Measurements from ENCODE around the gene ACAT1. TPM values are rescaled to one million over a fixed set of nuclear protein-coding genes. Genes with fewer than 3 reads are reported as not detected.

The ACAT1 gene
- total RNA-seq, 3 donors from 2014 or later (not counting 1 experiment from before 2014, with no cell fraction given) = 7.4 to 15.4 (median 10.9) TPM

- H3K27ac Mint-ChIP-seq = peak overlapping the region; percentile 37 to 63
- H3K4me1 Mint-ChIP-seq = peaks cover 8 to 21% of the 10 kb centered on the region in 2 donors
- Histone ChIP-seq H3K4me1 (ENCODE audit: control insufficient read depth, insufficient read depth, low read length) (no peaks in the 10 kb centered on the region), H3K27me3 (ENCODE audit: control insufficient read depth, insufficient read depth, low read length) (no peaks in the 10 kb centered on the region), H3K27ac (ENCODE audit: low read length) (no peak overlapping the region), H3K4me3 (ENCODE audit: low read length) (no peak overlapping the region), H3K9me3 (ENCODE audit: control insufficient read depth, insufficient read depth, low read length) (no peaks in the 10 kb centered on the region), H3K36me3 (ENCODE audit: control insufficient read depth, insufficient read depth, low read length) (peaks cover 74% of the 10 kb centered on the region)
- H3K36me3 Mint-ChIP-seq = peaks cover 28% of the 10 kb centered on the region
- DNase-seq = no peak
- ATAC-seq = no peak
- TF ChIP-seq, protein P1, sequence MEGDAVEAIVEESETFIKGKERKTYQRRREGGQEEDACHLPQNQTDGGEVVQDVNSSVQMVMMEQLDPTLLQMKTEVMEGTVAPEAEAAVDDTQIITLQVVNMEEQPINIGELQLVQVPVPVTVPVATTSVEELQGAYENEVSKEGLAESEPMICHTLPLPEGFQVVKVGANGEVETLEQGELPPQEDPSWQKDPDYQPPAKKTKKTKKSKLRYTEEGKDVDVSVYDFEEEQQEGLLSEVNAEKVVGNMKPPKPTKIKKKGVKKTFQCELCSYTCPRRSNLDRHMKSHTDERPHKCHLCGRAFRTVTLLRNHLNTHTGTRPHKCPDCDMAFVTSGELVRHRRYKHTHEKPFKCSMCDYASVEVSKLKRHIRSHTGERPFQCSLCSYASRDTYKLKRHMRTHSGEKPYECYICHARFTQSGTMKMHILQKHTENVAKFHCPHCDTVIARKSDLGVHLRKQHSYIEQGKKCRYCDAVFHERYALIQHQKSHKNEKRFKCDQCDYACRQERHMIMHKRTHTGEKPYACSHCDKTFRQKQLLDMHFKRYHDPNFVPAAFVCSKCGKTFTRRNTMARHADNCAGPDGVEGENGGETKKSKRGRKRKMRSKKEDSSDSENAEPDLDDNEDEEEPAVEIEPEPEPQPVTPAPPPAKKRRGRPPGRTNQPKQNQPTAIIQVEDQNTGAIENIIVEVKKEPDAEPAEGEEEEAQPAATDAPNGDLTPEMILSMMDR (IDR thresholded peaks at IDR 0.05) = no peak
- intact Hi-C loops (cut with micrococcal nuclease) = no loop called here
- H3K4me3 Mint-ChIP-seq = no peak overlapping the region
- no peaks in the 10 kb centered on the region for H3K27me3 Mint-ChIP-seq (ENCODE audit: low read depth in 2 of 2)
- H3K9me3 Mint-ChIP-seq = no peaks in the 10 kb centered on the region
Observed at GRCh38 chr11:108167624-108168023, 46.3 kb downstream of the ACAT1 start.

DNA sequence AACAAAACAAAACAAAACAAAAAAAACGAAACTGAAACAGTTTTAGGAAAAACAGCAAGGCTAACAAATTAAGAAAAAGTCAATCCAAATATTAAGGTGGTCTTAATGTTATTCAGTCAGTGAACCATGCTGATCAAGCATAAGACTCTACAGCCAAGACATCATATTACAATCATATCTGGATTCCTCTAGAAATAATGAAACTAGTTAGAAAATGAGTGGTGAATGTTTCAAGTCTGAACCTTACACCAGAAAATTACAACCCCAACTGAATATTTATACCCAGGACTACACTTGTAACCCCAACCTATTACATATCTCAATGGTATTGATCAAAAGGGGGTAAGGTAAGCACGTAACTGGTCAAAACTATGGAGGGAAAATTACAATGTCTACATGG lies 48.8 kb downstream of the ACAT1 start:
- no peak overlapping the region for H3K4me3 Mint-ChIP-seq
- no peaks in the 10 kb centered on the region for H3K9me3 ChIP-seq (ENCODE audit: control insufficient read depth, insufficient read depth, low read length)
- H3K9me3 Mint-ChIP-seq = no peaks in the 10 kb centered on the region
- 80% methylated on average over 1 of the region's 2 CpGs for WGBS (ENCODE audit: insufficient coverage)
- ATAC-seq = no peak
- peaks cover 9 to 23% of the 10 kb centered on the region in 2 donors for H3K4me1 Mint-ChIP-seq
- peaks cover 75% of the 10 kb centered on the region for H3K36me3 ChIP-seq (ENCODE audit: control insufficient read depth, insufficient read depth, low read length)
- peak overlapping the region; percentile 30 to 71 for H3K27ac Mint-ChIP-seq
- H3K36me3 Mint-ChIP-seq = peaks cover 37% of the 10 kb centered on the region
- H3K4me3 ChIP-seq (ENCODE audit: low read length) = no peak overlapping the region
- intact Hi-C loops (cut with micrococcal nuclease) = loop anchor here (10.0 kb wide), 1 partner anchor 165 kb away; no protein-coding TSS in a partner anchor
- H3K4me1 ChIP-seq (ENCODE audit: control insufficient read depth, insufficient read depth, low read length) = no peaks in the 10 kb centered on the region
- no peaks in the 10 kb centered on the region for H3K27me3 Mint-ChIP-seq (ENCODE audit: low read depth in 2 of 2)
- no peaks in the 10 kb centered on the region for H3K27me3 ChIP-seq (ENCODE audit: control insufficient read depth, insufficient read depth, low read length)
- TF ChIP-seq, protein P1 (IDR thresholded peaks at IDR 0.05) = no peak
- H3K27ac ChIP-seq (ENCODE audit: low read length) = no peak overlapping the region
- no peak for DNase-seq

DNA sequence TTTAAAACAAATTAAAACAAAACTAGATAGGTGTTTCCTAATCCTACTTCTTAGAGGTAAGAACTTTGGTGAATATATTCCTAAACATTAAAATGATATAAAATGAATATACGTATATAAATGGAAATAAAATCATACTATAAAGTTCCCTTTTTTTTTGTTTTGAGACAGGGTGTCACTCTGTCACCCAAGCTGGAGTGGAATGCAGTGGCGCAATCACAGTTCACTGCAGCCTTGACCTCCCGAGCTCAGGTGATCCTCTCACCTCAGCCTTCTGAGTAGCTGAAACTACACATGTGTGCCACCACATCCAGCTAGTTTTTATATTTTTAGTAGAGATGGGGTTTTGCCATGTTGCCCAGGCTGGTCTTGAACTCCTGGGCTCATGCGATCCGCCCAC lies 56.2 kb downstream of the ACAT1 start:
- Mint-ChIP-seq H3K9me3 (no peaks in the 10 kb centered on the region), H3K36me3 (peaks cover 23% of the 10 kb centered on the region), H3K4me3 (no peak overlapping the region), H3K27ac (peak overlapping the region in 1 of 2 donors; percentile 1), H3K27me3 (ENCODE audit: low read depth in 2 of 2) (no peaks in the 10 kb centered on the region), H3K4me1 (peaks cover 5% of the 10 kb centered on the region in 2 donors)
- Histone ChIP-seq H3K36me3 (ENCODE audit: control insufficient read depth, insufficient read depth, low read length) (peaks cover 57% of the 10 kb centered on the region), H3K27ac (ENCODE audit: low read length) (no peak overlapping the region), H3K4me1 (ENCODE audit: control insufficient read depth, insufficient read depth, low read length) (no peaks in the 10 kb centered on the region), H3K9me3 (ENCODE audit: control insufficient read depth, insufficient read depth, low read length) (no peaks in the 10 kb centered on the region), H3K4me3 (ENCODE audit: low read length) (no peak overlapping the region), H3K27me3 (ENCODE audit: control insufficient read depth, insufficient read depth, low read length) (no peaks in the 10 kb centered on the region)
- intact Hi-C loops (cut with micrococcal nuclease) = loop anchor here (10.0 kb wide), 1 partner anchor 157 kb away; no protein-coding TSS in a partner anchor
- ATAC-seq (no peak), DNase-seq (no peak)
- WGBS (ENCODE audit: insufficient coverage) = 75% methylated on average over 4 of the region's 5 CpGs
- TF ChIP-seq, protein P1 (IDR thresholded peaks at IDR 0.05) = no peak

DNA sequence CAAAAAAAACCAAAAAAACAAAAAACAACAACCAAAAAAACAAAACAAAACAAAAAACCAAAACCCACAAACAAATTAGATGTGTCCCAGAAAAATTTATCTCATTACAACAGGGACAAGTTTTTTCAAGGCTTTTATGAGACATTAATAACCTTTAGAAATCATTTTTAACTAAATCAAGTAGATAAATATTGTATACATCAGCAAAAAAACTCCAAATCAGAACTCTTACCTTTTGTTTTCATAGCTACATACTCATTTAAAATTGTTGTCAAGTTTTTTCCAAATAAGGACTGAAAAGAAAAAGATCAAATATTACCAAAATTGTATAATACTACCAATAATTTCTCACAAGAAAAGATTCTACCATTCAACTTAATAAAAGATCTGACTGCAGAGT lies 72.4 kb downstream of the ACAT1 start:
- intact Hi-C loops (cut with micrococcal nuclease) = no loop called here
- H3K4me3 ChIP-seq (ENCODE audit: low read length) = no peak overlapping the region
- Mint-ChIP-seq H3K27me3 (ENCODE audit: low read depth in 2 of 2) (no peaks in the 10 kb centered on the region), H3K27ac (no peak overlapping the region), H3K9me3 (no peaks in the 10 kb centered on the region), H3K36me3 (peaks cover 5% of the 10 kb centered on the region), H3K4me3 (no peak overlapping the region), H3K4me1 (peaks cover 11 to 14% of the 10 kb centered on the region in 2 donors)
- H3K4me1 ChIP-seq (ENCODE audit: control insufficient read depth, insufficient read depth, low read length) = no peaks in the 10 kb centered on the region
- DNase-seq = no peak
- ATAC-seq = no peak
- no peak overlapping the region for H3K27ac ChIP-seq (ENCODE audit: low read length)
- H3K27me3 ChIP-seq (ENCODE audit: control insufficient read depth, insufficient read depth, low read length) = no peaks in the 10 kb centered on the region
- peaks cover 72% of the 10 kb centered on the region for H3K36me3 ChIP-seq (ENCODE audit: control insufficient read depth, insufficient read depth, low read length)
- H3K9me3 ChIP-seq (ENCODE audit: control insufficient read depth, insufficient read depth, low read length) = no peaks in the 10 kb centered on the region
- TF ChIP-seq, protein P1 (IDR thresholded peaks at IDR 0.05) = no peak
